Measurements from ENCODE around the gene ZNF747.

The ZNF747 gene

GRCh38 chr16:30515275-30515674, 19.4 kb downstream of the ZNF747 start:
- Histone ChIP-seq H3K9ac (ENCODE audit: low read depth in 1 of 2, low read length in 2 of 2) (no peak overlapping the region), H3K27me3 (ENCODE audit: control insufficient read depth in 2 of 2, insufficient read depth in 2 of 2, low read length in 2 of 2) (no peaks in the 10 kb centered on the region), H3K27ac (ENCODE audit: low read depth in 2 of 2, low read length in 2 of 2) (no peak overlapping the region), H3K36me3 (ENCODE audit: control insufficient read depth in 2 of 2, insufficient read depth in 2 of 2, low read length in 2 of 2) (peaks cover 3 to 11% of the 10 kb centered on the region in 2 donors), H3K4me1 (ENCODE audit: control insufficient read depth in 2 of 2, insufficient read depth in 2 of 2, low read length in 2 of 2) (no peaks in the 10 kb centered on the region), H3K9me3 (ENCODE audit: control insufficient read depth in 2 of 2, low read length in 2 of 2) (no peaks in the 10 kb centered on the region), H3K4me3 (ENCODE audit: low read length in 2 of 2) (no peak overlapping the region)

DNA sequence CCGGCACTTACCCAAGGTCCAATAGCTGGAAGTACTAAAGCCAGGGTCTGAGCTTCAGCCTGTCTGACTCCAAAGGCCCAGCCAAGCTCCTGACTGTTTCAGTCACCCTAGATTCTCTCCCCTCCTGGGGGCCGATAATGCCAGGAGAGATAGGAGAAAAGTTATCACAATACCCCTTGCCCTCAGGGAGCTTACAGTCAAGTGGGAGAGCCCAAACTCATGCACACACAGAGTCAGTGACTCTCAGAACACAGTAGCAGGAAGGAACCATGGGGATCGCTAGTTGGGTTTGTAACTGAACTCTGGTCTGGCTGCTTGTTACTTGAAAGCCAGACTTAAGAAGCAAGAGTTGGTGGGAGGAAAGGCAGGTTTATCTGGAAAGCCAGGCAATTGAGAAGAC, 23.1 kb downstream of the ZNF747 start:
- no peak overlapping the region for H3K4me3 ChIP-seq (ENCODE audit: low read length in 2 of 2)
- no peak overlapping the region for H3K27ac ChIP-seq (ENCODE audit: low read depth in 2 of 2, low read length in 2 of 2)
- H3K9me3 ChIP-seq (ENCODE audit: control insufficient read depth in 2 of 2, low read length in 2 of 2): no peaks in the 10 kb centered on the region
- no peaks in the 10 kb centered on the region for H3K27me3 ChIP-seq (ENCODE audit: control insufficient read depth in 2 of 2, insufficient read depth in 2 of 2, low read length in 2 of 2)
- no peak overlapping the region for H3K9ac ChIP-seq (ENCODE audit: low read depth in 1 of 2, low read length in 2 of 2)
- peaks cover 3 to 13% of the 10 kb centered on the region in 2 donors for H3K36me3 ChIP-seq (ENCODE audit: control insufficient read depth in 2 of 2, insufficient read depth in 2 of 2, low read length in 2 of 2)
- no peaks in the 10 kb centered on the region for H3K4me1 ChIP-seq (ENCODE audit: control insufficient read depth in 2 of 2, insufficient read depth in 2 of 2, low read length in 2 of 2)

DNA sequence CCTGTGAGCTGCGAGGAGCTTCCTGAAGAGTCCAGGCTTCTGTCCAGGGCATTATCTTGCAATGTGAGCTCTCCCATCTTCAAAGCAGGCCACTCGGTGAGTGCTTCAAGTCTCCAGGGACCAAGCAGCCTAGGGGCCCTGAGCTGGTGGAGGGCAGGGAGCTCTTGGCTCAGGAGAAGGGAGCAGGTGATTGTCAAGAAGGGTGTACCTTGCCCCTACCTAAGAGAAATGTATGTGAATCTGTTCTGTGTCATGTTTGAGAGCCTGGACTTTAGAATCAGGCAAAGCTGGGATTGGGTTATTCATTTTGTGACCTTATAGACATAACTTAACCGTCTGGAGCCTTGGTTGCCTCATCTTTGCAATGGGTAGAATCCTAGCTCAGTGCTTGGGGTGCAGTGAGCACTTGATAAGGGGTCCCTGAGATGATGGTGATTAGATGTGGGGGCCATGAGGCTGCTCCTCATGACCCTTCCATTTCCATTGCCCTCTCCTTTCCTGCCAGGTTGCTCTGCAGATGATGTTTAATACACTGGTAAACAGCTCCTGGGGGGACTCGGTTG, 24.2 kb downstream of the ZNF747 start:
- H3K9me3 ChIP-seq (ENCODE audit: control insufficient read depth in 2 of 2, low read length in 2 of 2): no peaks in the 10 kb centered on the region
- H3K4me1 ChIP-seq (ENCODE audit: control insufficient read depth in 2 of 2, insufficient read depth in 2 of 2, low read length in 2 of 2): no peaks in the 10 kb centered on the region
- no peak overlapping the region for H3K27ac ChIP-seq (ENCODE audit: low read depth in 2 of 2, low read length in 2 of 2)

DNA sequence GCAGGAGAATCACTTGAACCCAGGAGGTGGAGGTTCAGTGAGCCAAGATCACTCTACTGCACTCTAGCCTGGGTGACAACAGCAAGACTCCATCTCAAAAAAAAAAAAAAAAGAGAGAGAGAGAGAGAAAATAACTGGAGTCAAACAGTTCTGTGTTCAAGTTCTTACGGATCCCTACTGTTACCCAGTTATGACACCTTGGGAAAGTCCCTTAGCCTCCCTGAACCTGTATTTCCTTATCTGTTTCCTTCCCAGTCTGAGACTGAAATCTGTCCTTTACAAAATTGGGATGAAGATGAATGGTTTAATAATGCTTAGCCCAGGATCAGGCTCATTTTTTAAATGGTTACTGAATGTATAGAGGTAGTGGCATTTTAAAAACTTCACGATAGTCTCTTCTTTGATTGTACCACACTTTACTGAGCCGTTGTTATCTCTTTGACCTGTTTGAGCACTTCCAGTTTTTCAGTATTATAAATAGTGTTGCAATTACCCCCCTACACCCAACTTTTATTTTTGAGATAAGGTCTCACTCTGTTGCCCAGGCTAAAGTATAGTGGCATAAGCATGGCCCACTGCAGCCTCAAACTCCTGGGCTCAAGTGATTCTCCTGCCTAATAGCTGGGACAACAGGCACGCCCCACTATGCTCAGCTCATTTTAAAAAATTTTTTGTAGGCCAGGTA, 25.4 kb downstream of the ZNF747 start:
- Histone ChIP-seq H3K36me3 (ENCODE audit: control insufficient read depth in 2 of 2, insufficient read depth in 2 of 2, low read length in 2 of 2) (peaks cover 3 to 9% of the 10 kb centered on the region in 2 donors), H3K4me3 (ENCODE audit: low read length in 2 of 2) (no peak overlapping the region), H3K27me3 (ENCODE audit: control insufficient read depth in 2 of 2, insufficient read depth in 2 of 2, low read length in 2 of 2) (no peaks in the 10 kb centered on the region), H3K9me3 (ENCODE audit: control insufficient read depth in 2 of 2, low read length in 2 of 2) (no peaks in the 10 kb centered on the region), H3K27ac (ENCODE audit: low read depth in 2 of 2, low read length in 2 of 2) (no peak overlapping the region), H3K4me1 (ENCODE audit: control insufficient read depth in 2 of 2, insufficient read depth in 2 of 2, low read length in 2 of 2) (no peaks in the 10 kb centered on the region), H3K9ac (ENCODE audit: low read depth in 1 of 2, low read length in 2 of 2) (no peak overlapping the region)

More for the DNA sequence above, 24.2 kb downstream of the ZNF747 start:
- no peak overlapping the region for H3K9ac ChIP-seq (ENCODE audit: low read depth in 1 of 2, low read length in 2 of 2)
- H3K36me3 ChIP-seq (ENCODE audit: control insufficient read depth in 2 of 2, insufficient read depth in 2 of 2, low read length in 2 of 2): peaks cover 3 to 13% of the 10 kb centered on the region in 2 donors
- H3K4me3 ChIP-seq (ENCODE audit: low read length in 2 of 2): no peak overlapping the region
- H3K27me3 ChIP-seq (ENCODE audit: control insufficient read depth in 2 of 2, insufficient read depth in 2 of 2, low read length in 2 of 2): no peaks in the 10 kb centered on the region

- Histone ChIP-seq H3K4me3 (ENCODE audit: low read length in 2 of 2) (no peak overlapping the region), H3K9ac (ENCODE audit: low read depth in 1 of 2, low read length in 2 of 2) (no peak overlapping the region), H3K9me3 (ENCODE audit: control insufficient read depth in 2 of 2, low read length in 2 of 2) (no peaks in the 10 kb centered on the region), H3K4me1 (ENCODE audit: control insufficient read depth in 2 of 2, insufficient read depth in 2 of 2, low read length in 2 of 2) (no peaks in the 10 kb centered on the region), H3K27me3 (ENCODE audit: control insufficient read depth in 2 of 2, insufficient read depth in 2 of 2, low read length in 2 of 2) (no peaks in the 10 kb centered on the region), H3K27ac (ENCODE audit: low read depth in 2 of 2, low read length in 2 of 2) (no peak overlapping the region), H3K36me3 (ENCODE audit: control insufficient read depth in 2 of 2, insufficient read depth in 2 of 2, low read length in 2 of 2) (peaks cover 0 to 11% of the 10 kb centered on the region in 2 donors)
These were observed 31.0 kb downstream of the ZNF747 start for GRCh38 chr16:30503403-30504296.

- no peaks in the 10 kb centered on the region for H3K9me3 ChIP-seq (ENCODE audit: control insufficient read depth in 2 of 2, low read length in 2 of 2)
- H3K27ac ChIP-seq (ENCODE audit: low read depth in 2 of 2, low read length in 2 of 2): no peak overlapping the region
- H3K27me3 ChIP-seq (ENCODE audit: control insufficient read depth in 2 of 2, insufficient read depth in 2 of 2, low read length in 2 of 2): no peaks in the 10 kb centered on the region
- H3K4me3 ChIP-seq (ENCODE audit: low read length in 2 of 2): no peak overlapping the region
- H3K4me1 ChIP-seq (ENCODE audit: control insufficient read depth in 2 of 2, insufficient read depth in 2 of 2, low read length in 2 of 2): no peaks in the 10 kb centered on the region
- H3K9ac ChIP-seq (ENCODE audit: low read depth in 1 of 2, low read length in 2 of 2): no peak overlapping the region
- peaks cover 0 to 19% of the 10 kb centered on the region in 2 donors for H3K36me3 ChIP-seq (ENCODE audit: control insufficient read depth in 2 of 2, insufficient read depth in 2 of 2, low read length in 2 of 2)
These were observed 35.4 kb downstream of the ZNF747 start for GRCh38 chr16:30499284-30499683.

DNA sequence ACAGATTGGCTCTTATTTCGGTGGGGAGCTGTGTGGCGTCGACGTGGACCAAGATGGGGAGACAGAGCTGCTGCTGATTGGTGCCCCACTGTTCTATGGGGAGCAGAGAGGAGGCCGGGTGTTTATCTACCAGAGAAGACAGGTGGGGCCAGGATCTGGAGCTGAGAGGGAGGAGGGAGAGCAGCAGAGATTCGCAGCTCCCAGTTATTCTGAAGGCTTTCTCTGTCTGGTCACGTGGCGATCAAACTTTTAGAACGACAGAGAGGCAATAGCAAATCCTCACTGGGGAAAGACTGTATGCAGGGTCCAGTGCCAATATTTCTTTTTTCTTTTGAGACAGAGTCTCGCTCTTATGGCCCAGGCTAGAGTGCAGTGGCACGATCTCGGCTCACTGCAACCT, 39.9 kb downstream of the ZNF747 start:
- Histone ChIP-seq H3K9ac (ENCODE audit: low read depth in 1 of 2, low read length in 2 of 2) (no peak overlapping the region), H3K27me3 (ENCODE audit: control insufficient read depth in 2 of 2, insufficient read depth in 2 of 2, low read length in 2 of 2) (no peaks in the 10 kb centered on the region), H3K4me3 (ENCODE audit: low read length in 2 of 2) (no peak overlapping the region), H3K27ac (ENCODE audit: low read depth in 2 of 2, low read length in 2 of 2) (no peak overlapping the region), H3K9me3 (ENCODE audit: control insufficient read depth in 2 of 2, low read length in 2 of 2) (no peaks in the 10 kb centered on the region), H3K4me1 (ENCODE audit: control insufficient read depth in 2 of 2, insufficient read depth in 2 of 2, low read length in 2 of 2) (no peaks in the 10 kb centered on the region), H3K36me3 (ENCODE audit: control insufficient read depth in 2 of 2, insufficient read depth in 2 of 2, low read length in 2 of 2) (peaks cover 0 to 25% of the 10 kb centered on the region in 2 donors)

DNA sequence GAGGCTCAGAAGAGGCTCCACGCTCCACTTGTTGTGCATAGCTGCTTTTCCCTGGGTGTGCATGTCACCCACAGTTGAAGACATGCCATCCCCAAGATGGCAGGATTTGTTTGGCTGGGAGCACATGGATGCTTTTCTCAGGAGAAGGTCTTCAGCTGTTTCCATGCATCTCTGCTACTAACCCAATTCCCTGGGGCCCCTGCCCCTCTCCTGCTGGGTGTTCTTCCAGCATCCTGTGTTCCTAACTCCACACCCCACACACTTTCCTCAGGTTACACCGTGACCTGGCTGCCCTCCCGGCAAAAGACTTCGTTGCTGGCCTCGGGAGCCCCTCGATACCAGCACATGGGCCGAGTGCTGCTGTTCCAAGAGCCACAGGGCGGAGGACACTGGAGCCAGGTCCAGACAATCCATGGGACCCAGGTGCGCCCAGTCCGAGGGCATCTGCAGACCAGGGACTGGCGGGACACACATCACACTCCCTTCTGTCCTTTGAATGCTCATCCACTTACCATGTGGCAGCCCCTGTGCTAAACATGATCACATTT, 40.6 kb downstream of the ZNF747 start:
- no peaks in the 10 kb centered on the region for H3K27me3 ChIP-seq (ENCODE audit: control insufficient read depth in 2 of 2, insufficient read depth in 2 of 2, low read length in 2 of 2)
- H3K4me3 ChIP-seq (ENCODE audit: low read length in 2 of 2): no peak overlapping the region
- peaks cover 0 to 20% of the 10 kb centered on the region in 2 donors for H3K36me3 ChIP-seq (ENCODE audit: control insufficient read depth in 2 of 2, insufficient read depth in 2 of 2, low read length in 2 of 2)
- no peaks in the 10 kb centered on the region for H3K9me3 ChIP-seq (ENCODE audit: control insufficient read depth in 2 of 2, low read length in 2 of 2)
- H3K9ac ChIP-seq (ENCODE audit: low read depth in 1 of 2, low read length in 2 of 2): no peak overlapping the region
- no peak overlapping the region for H3K27ac ChIP-seq (ENCODE audit: low read depth in 2 of 2, low read length in 2 of 2)
- H3K4me1 ChIP-seq (ENCODE audit: control insufficient read depth in 2 of 2, insufficient read depth in 2 of 2, low read length in 2 of 2): no peaks in the 10 kb centered on the region

DNA sequence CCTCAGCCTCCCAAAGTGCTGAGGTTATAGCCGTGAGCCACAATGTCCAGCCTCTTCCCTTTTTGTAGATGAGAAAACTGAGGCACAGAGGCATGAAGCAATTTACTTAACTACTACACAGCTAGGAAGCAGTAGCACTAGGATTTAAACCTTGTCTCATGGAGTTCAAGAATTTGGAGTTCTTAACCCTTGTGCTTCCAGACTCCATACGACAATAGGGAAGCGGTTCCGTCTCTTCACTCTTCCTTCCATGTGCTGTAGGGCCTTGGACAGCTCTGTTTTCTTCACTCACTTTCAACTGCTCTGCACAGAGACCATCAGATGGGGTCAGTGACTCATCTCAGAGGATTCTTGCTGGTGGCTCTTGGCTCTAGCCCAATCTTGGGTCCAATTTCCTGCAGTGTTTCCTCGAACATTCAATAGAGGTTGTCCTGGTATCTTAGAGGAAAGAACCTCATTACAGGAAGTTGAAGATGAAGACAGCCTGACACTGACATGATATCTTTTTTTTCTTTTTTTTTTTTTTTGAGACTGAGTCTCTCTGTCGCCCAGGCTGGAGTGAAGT, 42.8 kb downstream of the ZNF747 start:
- Histone ChIP-seq H3K4me3 (ENCODE audit: low read length in 2 of 2) (no peak overlapping the region), H3K4me1 (ENCODE audit: control insufficient read depth in 2 of 2, insufficient read depth in 2 of 2, low read length in 2 of 2) (no peaks in the 10 kb centered on the region), H3K9ac (ENCODE audit: low read depth in 1 of 2, low read length in 2 of 2) (no peak overlapping the region), H3K27me3 (ENCODE audit: control insufficient read depth in 2 of 2, insufficient read depth in 2 of 2, low read length in 2 of 2) (no peaks in the 10 kb centered on the region), H3K27ac (ENCODE audit: low read depth in 2 of 2, low read length in 2 of 2) (no peak overlapping the region), H3K36me3 (ENCODE audit: control insufficient read depth in 2 of 2, insufficient read depth in 2 of 2, low read length in 2 of 2) (peaks cover 0 to 17% of the 10 kb centered on the region in 2 donors), H3K9me3 (ENCODE audit: control insufficient read depth in 2 of 2, low read length in 2 of 2) (no peaks in the 10 kb centered on the region)
